MM.1S (cell line): ENCODE data around the gene PHF3.

Experiments used
- EZH2 ChIP-seq: fragments of 300-600 bp; sonication (generic); optimal IDR thresholded peaks from 2 replicates; pipeline ENCODE3; 2017; ENCODE audit warnings: low read depth, mild to moderate bottlenecking, antibody characterized with exemption, low read length, mixed read lengths
- EZH2phosphoT487 ChIP-seq: fragments of 300-600 bp; sonication (generic); IDR thresholded peaks from 2 replicates; pipeline ENCODE4 v1.6.1; 2018; ENCODE audit warnings: antibody characterized with exemption, low read length
- TF ChIP-seq, protein P1 (sequence below): fragments of 300-600 bp; sonication (generic); IDR thresholded peaks from 2 replicates; pipeline ENCODE4 v1.5.1; 2016; ENCODE audit warnings: antibody characterized with exemption, low read length, mixed read lengths

DNA sequence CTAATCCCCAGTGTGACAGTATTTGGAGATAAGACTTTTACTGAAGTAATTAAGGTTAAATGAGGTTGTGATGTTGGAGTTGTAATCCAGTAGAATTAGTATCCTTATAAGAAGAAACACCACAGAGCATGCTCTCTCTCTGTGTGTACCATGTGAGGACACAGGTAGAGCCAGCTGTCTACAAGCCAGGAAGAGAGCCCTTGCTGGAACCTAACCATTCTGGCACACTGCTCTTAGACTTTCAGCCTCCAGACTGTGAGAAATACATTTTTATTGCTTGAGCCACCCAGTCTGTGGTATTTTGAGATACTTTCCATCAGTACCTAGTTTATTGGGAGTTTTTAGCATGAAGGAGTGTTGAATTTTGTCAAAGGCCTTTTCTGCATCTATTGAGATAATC lies 110.2 kb downstream of the PHF3 start:
- TF ChIP-seq, protein P1, sequence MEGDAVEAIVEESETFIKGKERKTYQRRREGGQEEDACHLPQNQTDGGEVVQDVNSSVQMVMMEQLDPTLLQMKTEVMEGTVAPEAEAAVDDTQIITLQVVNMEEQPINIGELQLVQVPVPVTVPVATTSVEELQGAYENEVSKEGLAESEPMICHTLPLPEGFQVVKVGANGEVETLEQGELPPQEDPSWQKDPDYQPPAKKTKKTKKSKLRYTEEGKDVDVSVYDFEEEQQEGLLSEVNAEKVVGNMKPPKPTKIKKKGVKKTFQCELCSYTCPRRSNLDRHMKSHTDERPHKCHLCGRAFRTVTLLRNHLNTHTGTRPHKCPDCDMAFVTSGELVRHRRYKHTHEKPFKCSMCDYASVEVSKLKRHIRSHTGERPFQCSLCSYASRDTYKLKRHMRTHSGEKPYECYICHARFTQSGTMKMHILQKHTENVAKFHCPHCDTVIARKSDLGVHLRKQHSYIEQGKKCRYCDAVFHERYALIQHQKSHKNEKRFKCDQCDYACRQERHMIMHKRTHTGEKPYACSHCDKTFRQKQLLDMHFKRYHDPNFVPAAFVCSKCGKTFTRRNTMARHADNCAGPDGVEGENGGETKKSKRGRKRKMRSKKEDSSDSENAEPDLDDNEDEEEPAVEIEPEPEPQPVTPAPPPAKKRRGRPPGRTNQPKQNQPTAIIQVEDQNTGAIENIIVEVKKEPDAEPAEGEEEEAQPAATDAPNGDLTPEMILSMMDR = no peak
- TF ChIP-seq EZH2 (no peak), EZH2phosphoT487 (no peak)
